GM12801 (cell line): ENCODE results near the gene ADGRL2.

ENCODE experiments used
- CTCF ChIP-seq: IDR thresholded peaks from one replicate; pipeline ENCODE4 v1.5.1; 2011; ENCODE audit warnings: control low read depth; ENCODE audit not compliant: insufficient read length; ENCODE audit errors: extremely low read depth

ADGRL2 gene

GRCh38 chr1:81850495-81850894 is 49.8 kb downstream of the ADGRL2 start:
- no peak for TF ChIP-seq CTCF

GRCh38 chr1:81851217-81851616 is 50.5 kb downstream of the ADGRL2 start:
- no peak for TF ChIP-seq CTCF

- no peak for TF ChIP-seq CTCF
Measured at GRCh38 chr1:81852961-81853360, 52.2 kb downstream of the ADGRL2 start.

GRCh38 chr1:81867235-81867634 is 66.5 kb downstream of the ADGRL2 start:
- no peak for TF ChIP-seq CTCF

- no peak for TF ChIP-seq CTCF
Measured at GRCh38 chr1:81869307-81869706, 68.6 kb downstream of the ADGRL2 start.

- TF ChIP-seq CTCF: no peak
Measured at GRCh38 chr1:81873946-81874345, 73.2 kb downstream of the ADGRL2 start.

- TF ChIP-seq CTCF: no peak
Measured at GRCh38 chr1:81874461-81874860, 73.7 kb downstream of the ADGRL2 start.

- TF ChIP-seq CTCF: no peak
Measured at GRCh38 chr1:81874940-81875339, 74.2 kb downstream of the ADGRL2 start.
